ENCODE measurements around the gene SARS1. TPM values are rescaled to one million over a fixed set of nuclear protein-coding genes. Genes with fewer than 3 reads are reported as not detected.

SARS1 gene
- total and polyA plus RNA-seq, 2 of the 13 experiments (the other 11 are each of a cell fraction or from before 2014, with no cell fraction given), result 103 to 134 TPM

GRCh38 chr1:109213824-109214693 lies at the start of gene SARS1 (continued):
- TF ChIP-seq ZNF562 (CRISPR knock-in tag; IDR thresholded peaks at IDR 0.05; ENCODE audit: borderline replicate concordance) (no peak), DMAP1 (CRISPR knock-in tag; IDR thresholded peaks at IDR 0.05) (peak; percentile 56; the same call in 1 of the 2 replicates), GATA4 (IDR thresholded peaks at IDR 0.05; ENCODE audit: borderline replicate concordance, low read depth) (peak; percentile 68; the same call in 1 of the 2 replicates), MAX (IDR thresholded peaks at IDR 0.05) (peak; percentile 65), AHR (CRISPR knock-in tag; IDR thresholded peaks at IDR 0.05) (no peak), ZNF83 (CRISPR knock-in tag; IDR thresholded peaks at IDR 0.05; ENCODE audit: borderline replicate concordance) (no peak), ZNF335 (CRISPR knock-in tag; IDR thresholded peaks at IDR 0.05) (no peak), CERS6 (CRISPR knock-in tag; IDR thresholded peaks at IDR 0.05) (no peak), TRAFD1 (CRISPR knock-in tag; IDR thresholded peaks at IDR 0.05; ENCODE audit: borderline replicate concordance) (no peak), ZNF230 (CRISPR knock-in tag; IDR thresholded peaks at IDR 0.05) (peak; percentile 60; the same call in 1 of the 2 replicates), ZNF691 (CRISPR knock-in tag; IDR thresholded peaks at IDR 0.05; ENCODE audit: borderline replicate concordance, low read depth) (peak; percentile 23; the same call in 1 of the 2 replicates), ZNF503 (CRISPR knock-in tag; IDR thresholded peaks at IDR 0.05) (no peak; the same call in 1 of the 2 replicates), ARNTL (CRISPR knock-in tag; IDR thresholded peaks at IDR 0.05) (no peak), MIER3 (CRISPR knock-in tag; IDR thresholded peaks at IDR 0.05; ENCODE audit: borderline replicate concordance) (no peak), ZNF782 (CRISPR knock-in tag; IDR thresholded peaks at IDR 0.05; ENCODE audit: borderline replicate concordance) (no peak), ZNF703 (CRISPR knock-in tag; IDR thresholded peaks at IDR 0.05; ENCODE audit: borderline replicate concordance) (no peak), ZHX1 (CRISPR knock-in tag; IDR thresholded peaks at IDR 0.05; ENCODE audit: low read depth) (no peak), DDIT3 (CRISPR knock-in tag; IDR thresholded peaks at IDR 0.05) (no peak)

All from HepG2 (cell line).